Neutrophil (primary cell): ENCODE data around the gene DLG4.

Experiments
- H3K27ac ChIP-seq: fragments of 200-600 bp; sonication (generic); 2 replicates; pipeline ENCODE4 v1.5.1; 2016; ENCODE audit warnings: mild to moderate bottlenecking, moderate library complexity
- H3K27me3 ChIP-seq: fragments of 200-600 bp; sonication (generic); 2 replicates; pipeline ENCODE4 v1.6.0; 2016; ENCODE audit warnings: mild to moderate bottlenecking
- H3K36me3 ChIP-seq: fragments of 200-600 bp; sonication (generic); 2 replicates; pipeline ENCODE4 v1.5.1; 2017
- H3K4me1 ChIP-seq, 2 experiments: fragments of 200-600 bp in 1 of 2; sonication (generic) in 1 of 2; 1 replicate in 1 of 2; 2 replicates in 1 of 2; pipeline versions ENCODE4 v1.5.1 to v1.6.1; 2013 to 2016; ENCODE audit warnings: low read depth in 1 of 2, low read length in 1 of 2, mild to moderate bottlenecking in 1 of 2, moderate library complexity in 1 of 2; ENCODE audit not compliant: control insufficient read depth in 1 of 2, insufficient read depth in 1 of 2
- H3K4me3 ChIP-seq, 2 experiments: fragments of 200-600 bp in 1 of 2; sonication (generic) in 1 of 2; 1 replicate in 1 of 2; 2 replicates in 1 of 2; pipeline ENCODE4 v1.5.1; 2013 to 2016; ENCODE audit warnings: low read depth in 1 of 2, low read length in 1 of 2, mild to moderate bottlenecking in 1 of 2, moderate library complexity in 1 of 2
- H3K9me3 ChIP-seq: fragments of 200-600 bp; sonication (generic); 2 replicates; pipeline ENCODE4 v1.5.1; 2016
- TF ChIP-seq, protein P1 (sequence below): fragments of 200-600 bp; sonication (generic); IDR thresholded peaks from 2 replicates; pipeline ENCODE4 v1.5.1; 2016; ENCODE audit warnings: antibody characterized with exemption

Gene DLG4

DNA sequence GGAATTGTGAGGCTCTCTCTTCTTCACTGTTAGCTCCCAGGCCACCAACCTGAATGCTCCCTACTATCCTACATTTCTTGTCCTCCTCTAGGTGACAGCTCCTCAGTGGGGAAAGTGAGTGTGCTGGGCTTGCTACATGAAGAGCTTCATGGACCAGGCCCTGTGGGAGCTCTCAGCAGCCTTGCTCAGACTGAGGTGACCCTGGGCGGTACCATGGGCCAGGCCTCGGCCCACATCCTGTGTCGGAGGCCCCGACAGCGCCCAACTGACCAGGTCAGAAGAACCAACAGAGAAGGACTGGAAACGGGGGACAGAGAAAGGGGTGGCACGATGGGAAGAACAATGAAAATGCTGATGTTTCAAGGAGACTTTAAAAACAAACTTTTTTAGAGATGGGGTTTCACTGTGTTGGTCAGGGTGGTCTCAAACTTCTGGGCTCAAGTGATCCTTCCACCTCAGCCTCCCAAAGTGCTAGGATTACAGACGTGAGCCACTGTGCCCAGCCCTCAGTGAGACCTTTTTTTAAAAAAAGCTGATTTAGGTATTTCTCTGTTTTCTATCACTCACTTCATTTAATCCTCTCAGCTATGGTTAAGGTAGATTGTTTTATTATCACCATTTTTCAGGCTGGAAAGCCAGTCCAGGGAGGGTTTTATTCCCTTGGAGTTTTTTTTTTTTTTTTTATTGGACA is 37.3 kb upstream of the DLG4 start:
- H3K27ac ChIP-seq: no peak overlapping the region
- H3K9me3 ChIP-seq: no peaks in the 10 kb centered on the region
- no peak overlapping the region for H3K4me3 ChIP-seq
- H3K27me3 ChIP-seq: peaks cover 23% of the 10 kb centered on the region
- TF ChIP-seq, protein P1, sequence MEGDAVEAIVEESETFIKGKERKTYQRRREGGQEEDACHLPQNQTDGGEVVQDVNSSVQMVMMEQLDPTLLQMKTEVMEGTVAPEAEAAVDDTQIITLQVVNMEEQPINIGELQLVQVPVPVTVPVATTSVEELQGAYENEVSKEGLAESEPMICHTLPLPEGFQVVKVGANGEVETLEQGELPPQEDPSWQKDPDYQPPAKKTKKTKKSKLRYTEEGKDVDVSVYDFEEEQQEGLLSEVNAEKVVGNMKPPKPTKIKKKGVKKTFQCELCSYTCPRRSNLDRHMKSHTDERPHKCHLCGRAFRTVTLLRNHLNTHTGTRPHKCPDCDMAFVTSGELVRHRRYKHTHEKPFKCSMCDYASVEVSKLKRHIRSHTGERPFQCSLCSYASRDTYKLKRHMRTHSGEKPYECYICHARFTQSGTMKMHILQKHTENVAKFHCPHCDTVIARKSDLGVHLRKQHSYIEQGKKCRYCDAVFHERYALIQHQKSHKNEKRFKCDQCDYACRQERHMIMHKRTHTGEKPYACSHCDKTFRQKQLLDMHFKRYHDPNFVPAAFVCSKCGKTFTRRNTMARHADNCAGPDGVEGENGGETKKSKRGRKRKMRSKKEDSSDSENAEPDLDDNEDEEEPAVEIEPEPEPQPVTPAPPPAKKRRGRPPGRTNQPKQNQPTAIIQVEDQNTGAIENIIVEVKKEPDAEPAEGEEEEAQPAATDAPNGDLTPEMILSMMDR: no peak
- peaks cover 21 to 22% of the 10 kb centered on the region in 2 experiments for H3K4me1 ChIP-seq
- peaks cover 22% of the 10 kb centered on the region for H3K36me3 ChIP-seq

DNA sequence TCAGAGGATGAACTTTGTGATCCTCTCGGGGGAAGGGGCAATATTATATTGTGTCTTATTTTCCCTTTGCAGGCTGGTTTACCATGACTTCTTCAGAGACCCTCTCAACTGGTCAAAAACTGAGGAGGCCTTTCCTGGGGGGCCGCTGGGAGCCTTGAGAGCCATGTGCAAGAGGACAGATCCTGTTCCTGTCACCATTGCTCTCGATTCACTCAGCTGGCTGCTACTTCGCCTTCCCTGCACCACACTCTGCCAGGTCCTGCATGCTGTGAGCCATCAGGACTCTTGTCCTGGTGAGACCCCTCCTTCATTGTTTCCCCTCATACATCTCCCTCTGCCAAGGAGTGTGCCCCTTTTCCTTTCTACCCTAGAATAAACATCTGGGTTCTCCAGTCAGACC is 34.9 kb upstream of the DLG4 start:
- TF ChIP-seq, protein P1: no peak
- H3K9me3 ChIP-seq: no peaks in the 10 kb centered on the region
- H3K27ac ChIP-seq: no peak overlapping the region
- H3K4me1 ChIP-seq: peaks cover 24 to 26% of the 10 kb centered on the region in 2 experiments
- H3K27me3 ChIP-seq: no peaks in the 10 kb centered on the region
- H3K36me3 ChIP-seq: peaks cover 22% of the 10 kb centered on the region
- no peak overlapping the region for H3K4me3 ChIP-seq

DNA sequence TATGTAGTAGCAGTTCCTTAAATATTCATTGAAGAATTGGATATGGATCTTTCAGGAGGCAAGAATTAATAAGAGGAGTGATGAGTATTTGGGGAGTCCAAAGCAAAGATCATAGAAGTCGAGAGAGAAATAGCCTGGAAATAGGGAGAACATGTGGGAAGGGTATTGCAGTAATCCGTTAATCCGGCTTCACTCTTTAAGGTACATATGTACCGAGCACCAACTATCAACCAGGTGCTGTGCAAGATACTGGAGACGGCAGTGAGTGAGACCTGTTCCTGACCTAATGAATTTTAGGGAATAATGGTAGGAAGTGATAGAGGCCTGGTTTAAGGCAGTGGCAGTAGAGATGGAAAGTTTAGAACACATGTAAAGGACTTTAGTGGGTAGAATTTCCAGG is 33.4 kb upstream of the DLG4 start:
- Histone ChIP-seq H3K36me3 (peaks cover 10% of the 10 kb centered on the region), H3K27ac (peak overlapping the region; percentile 96), H3K4me1 (peaks cover 33% of the 10 kb centered on the region in 2 experiments), H3K9me3 (no peaks in the 10 kb centered on the region), H3K4me3 (peak overlapping the region; percentile 68 to 92), H3K27me3 (no peaks in the 10 kb centered on the region)
- TF ChIP-seq, protein P1: no peak

DNA sequence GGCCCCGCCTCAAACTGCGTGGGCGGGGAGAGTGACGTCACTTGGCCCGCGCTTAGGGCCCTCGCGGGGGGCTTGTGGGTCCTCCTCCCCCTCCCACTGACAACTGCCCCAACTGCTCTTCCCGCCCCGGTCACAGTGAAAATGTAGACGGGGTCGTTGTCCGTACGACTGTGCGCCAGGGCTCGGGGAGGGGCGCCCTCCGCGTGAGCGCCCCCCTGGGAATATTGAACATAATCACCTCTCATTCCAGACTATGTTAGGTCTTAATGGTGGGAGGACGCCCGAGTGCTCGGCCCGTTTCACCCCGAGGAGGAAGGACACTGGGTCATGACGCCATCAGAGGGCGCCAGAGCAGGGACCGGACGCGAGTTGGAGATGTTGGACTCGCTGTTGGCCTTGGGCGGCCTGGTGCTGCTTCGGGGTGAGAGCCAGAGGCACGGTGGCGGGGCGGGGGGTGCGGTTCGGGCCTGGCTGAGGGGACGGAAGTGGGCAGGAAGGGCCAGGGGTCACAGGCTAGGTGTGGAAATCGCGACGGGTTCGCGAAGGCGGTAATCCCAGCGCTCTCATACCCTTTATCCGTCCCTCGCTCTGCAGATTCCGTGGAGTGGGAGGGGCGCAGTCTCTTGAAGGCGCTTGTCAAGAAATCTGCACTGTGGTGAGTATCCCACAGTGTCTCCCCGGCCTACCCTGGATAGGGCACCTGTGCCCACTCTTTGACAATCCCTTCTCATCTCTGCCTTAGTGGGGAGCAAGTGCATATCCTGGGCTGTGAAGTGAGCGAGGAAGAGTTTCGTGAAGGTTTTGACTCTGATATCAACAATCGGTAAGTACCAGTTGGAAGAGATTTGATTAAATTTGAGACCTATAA is 32.8 kb upstream of the DLG4 start, which contains the start of gene ELP5:
ELP5 (plus strand) TSS at position 40 of the 868 bp plus-strand sequence; CDS start at position 376, 336 bp downstream.
- Histone ChIP-seq H3K27me3 (no peaks in the 10 kb centered on the region), H3K4me1 (peaks cover 33% of the 10 kb centered on the region in 2 experiments), H3K4me3 (peak within 1 kb of the TSS; percentile 68 to 92), H3K27ac (peak within 1 kb of the TSS; percentile 96), H3K9me3 (no peaks in the 10 kb centered on the region), H3K36me3 (peaks cover 5% of the 10 kb centered on the region)
- TF ChIP-seq, protein P1: peak; percentile 67

DNA sequence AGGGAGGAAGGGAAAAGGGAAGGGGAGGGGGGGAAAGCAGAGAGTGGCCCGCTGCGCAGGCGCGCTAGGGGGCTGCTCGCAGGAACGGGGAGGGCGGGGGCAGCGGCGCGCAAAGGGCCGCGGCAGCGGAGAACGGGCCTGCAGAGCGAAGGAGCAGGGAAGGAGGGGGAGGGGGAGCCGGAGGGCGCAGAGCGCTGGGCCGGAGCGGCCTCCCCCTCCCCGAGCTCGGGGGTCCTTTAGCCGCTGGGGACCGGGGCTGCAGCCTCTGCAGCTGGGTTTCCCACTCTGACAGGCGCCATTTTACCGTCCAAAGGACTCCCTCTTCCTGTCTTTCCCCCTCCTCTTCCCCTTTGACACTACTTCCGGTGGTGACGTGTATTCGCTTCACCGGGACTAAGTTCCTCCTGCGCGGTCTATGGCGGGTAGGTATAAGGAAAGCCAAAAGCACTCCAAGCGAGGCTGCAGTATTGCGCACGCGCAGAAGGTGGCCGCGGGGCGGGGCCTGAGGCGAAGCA is 32.1 kb upstream of the DLG4 start, which contains the start of gene CTDNEP1:
CTDNEP1 (minus strand) TSS at position 74 of the 515 bp plus-strand sequence. CDS start 438 bp downstream, outside the sequence.
- Histone ChIP-seq H3K9me3 (no peaks in the 10 kb centered on the region), H3K27ac (peak within 1 kb of the TSS; percentile 96), H3K4me3 (peak within 1 kb of the TSS; percentile 68 to 92), H3K27me3 (no peaks in the 10 kb centered on the region), H3K4me1 (peaks cover 33% of the 10 kb centered on the region in 2 experiments), H3K36me3 (peaks cover 8% of the 10 kb centered on the region)
- TF ChIP-seq, protein P1: no peak
